ENCODE measurements around the gene COLEC12. TPM values are rescaled to one million over a fixed set of nuclear protein-coding genes. Genes with fewer than 3 reads are reported as not detected.
A peak's percentile ranks its signal among the peaks of the same experiment; 100 is the strongest.

Gene COLEC12
- total RNA-seq, 1 donor from 2014 or later: 8.3 TPM

- intact Hi-C loops (cut with micrococcal nuclease): no loop called here
- ATAC-seq (peak; percentile 71), DNase-seq (no peak)
These were observed 124.2 kb downstream of the COLEC12 start for GRCh38 chr18:376311-376710.

- intact Hi-C loops (cut with micrococcal nuclease): no loop called here
- DNase-seq (no peak), ATAC-seq (peak; percentile 60)
These were observed 125.8 kb downstream of the COLEC12 start for GRCh38 chr18:374721-375168.

GRCh38 chr18:373780-374179 lies 126.7 kb downstream of the COLEC12 start:
- DNase-seq: no peak
- intact Hi-C loops (cut with micrococcal nuclease): no loop called here
- ATAC-seq: no peak

GRCh38 chr18:371609-371982 lies 128.9 kb downstream of the COLEC12 start:
- intact Hi-C loops (cut with micrococcal nuclease): no loop called here
- no peak for DNase-seq
- peak; percentile 56 for ATAC-seq

GRCh38 chr18:370751-371608 lies 129.5 kb downstream of the COLEC12 start:
- intact Hi-C loops (cut with micrococcal nuclease): no loop called here
- ATAC-seq: peak; percentile 46

GRCh38 chr18:369224-370015 lies 131.1 kb downstream of the COLEC12 start:
- intact Hi-C loops (cut with micrococcal nuclease): no loop called here
- ATAC-seq: no peak
- no peak for DNase-seq

More at GRCh38 chr18:370751-371608, 129.5 kb downstream of the COLEC12 start:
- DNase-seq: no peak

GRCh38 chr18:366466-367061 lies 133.9 kb downstream of the COLEC12 start:
- intact Hi-C loops (cut with micrococcal nuclease): no loop called here
- DNase-seq (no peak), ATAC-seq (no peak)

GRCh38 chr18:365651-366050 lies 134.8 kb downstream of the COLEC12 start:
- no peak for DNase-seq
- no peak for ATAC-seq
- intact Hi-C loops (cut with micrococcal nuclease): no loop called here

- no peak for DNase-seq
These were observed 136.2 kb downstream of the COLEC12 start for GRCh38 chr18:364256-364826.

GRCh38 chr18:363301-364085 lies 137.0 kb downstream of the COLEC12 start:
- DNase-seq (no peak), ATAC-seq (peak; percentile 37)
- intact Hi-C loops (cut with micrococcal nuclease): no loop called here

More at GRCh38 chr18:364256-364826, 136.2 kb downstream of the COLEC12 start:
- no peak for ATAC-seq
- intact Hi-C loops (cut with micrococcal nuclease): no loop called here

- DNase-seq: no peak
- ATAC-seq: peak; percentile 24
- intact Hi-C loops (cut with micrococcal nuclease): no loop called here
These were observed 137.9 kb downstream of the COLEC12 start for GRCh38 chr18:362311-363290.

- intact Hi-C loops (cut with micrococcal nuclease): no loop called here
- DNase-seq (peak; percentile 40), ATAC-seq (peak; percentile 70)
These were observed 138.6 kb downstream of the COLEC12 start for GRCh38 chr18:361941-362310.

- intact Hi-C loops (cut with micrococcal nuclease): no loop called here
- no peak for DNase-seq
- no peak for ATAC-seq
These were observed 139.3 kb downstream of the COLEC12 start for GRCh38 chr18:361100-361732.

- DNase-seq (no peak), ATAC-seq (no peak)
- intact Hi-C loops (cut with micrococcal nuclease): no loop called here
These were observed 139.8 kb downstream of the COLEC12 start for GRCh38 chr18:360676-361075.

GRCh38 chr18:356778-357177 lies 143.7 kb downstream of the COLEC12 start:
- ATAC-seq (no peak), DNase-seq (no peak)
- intact Hi-C loops (cut with micrococcal nuclease): no loop called here

- DNase-seq (no peak), ATAC-seq (no peak)
- intact Hi-C loops (cut with micrococcal nuclease): no loop called here
These were observed 144.8 kb downstream of the COLEC12 start for GRCh38 chr18:355678-356077.

GRCh38 chr18:354471-354870 lies 146.0 kb downstream of the COLEC12 start:
- ATAC-seq: peak; percentile 35
- intact Hi-C loops (cut with micrococcal nuclease): no loop called here
- no peak for DNase-seq

Measured in left ventricle myocardium superior (tissue), 1 donor.